Nephron progenitor cell (in vitro differentiated cells): Measurements from ENCODE around the gene YWHAG.
A peak's percentile ranks its signal among the peaks of the same experiment; 100 is the strongest.

Experiments used
- DNase-seq: peaks from one replicate; pipeline ENCODE4 v3.0.0; 2021
- H3K27ac Mint-ChIP-seq: 2 replicates; pipeline ENCODE4 v1.8.0; 2021; ENCODE audit warnings: mild to moderate bottlenecking, moderate library complexity, mixed read lengths
- H3K27me3 Mint-ChIP-seq: 2 replicates; pipeline ENCODE4 v1.8.0; 2021; ENCODE audit warnings: mild to moderate bottlenecking, low read depth, mixed read lengths; ENCODE audit not compliant: poor library complexity
- H3K36me3 Mint-ChIP-seq: 2 replicates; pipeline ENCODE4 v1.8.0; 2021; ENCODE audit warnings: low read depth, mixed read lengths
- H3K4me1 Mint-ChIP-seq: 2 replicates; pipeline ENCODE4 v1.8.0; 2021; ENCODE audit warnings: mixed read lengths
- H3K4me3 Mint-ChIP-seq: 2 replicates; pipeline ENCODE4 v1.8.0; 2021; ENCODE audit warnings: mild to moderate bottlenecking, moderate library complexity, mixed read lengths
- H3K9me3 Mint-ChIP-seq: 2 replicates; pipeline ENCODE4 v1.8.0; 2021; ENCODE audit warnings: mild to moderate bottlenecking, moderate library complexity, mixed read lengths
- TF ChIP-seq, protein P1 (sequence below): fragments of 200-600 bp; sonication (generic); IDR thresholded peaks from 2 replicates; pipeline ENCODE4 v1.5.0; 2021; ENCODE audit warnings: antibody characterized with exemption

YWHAG gene

DNA sequence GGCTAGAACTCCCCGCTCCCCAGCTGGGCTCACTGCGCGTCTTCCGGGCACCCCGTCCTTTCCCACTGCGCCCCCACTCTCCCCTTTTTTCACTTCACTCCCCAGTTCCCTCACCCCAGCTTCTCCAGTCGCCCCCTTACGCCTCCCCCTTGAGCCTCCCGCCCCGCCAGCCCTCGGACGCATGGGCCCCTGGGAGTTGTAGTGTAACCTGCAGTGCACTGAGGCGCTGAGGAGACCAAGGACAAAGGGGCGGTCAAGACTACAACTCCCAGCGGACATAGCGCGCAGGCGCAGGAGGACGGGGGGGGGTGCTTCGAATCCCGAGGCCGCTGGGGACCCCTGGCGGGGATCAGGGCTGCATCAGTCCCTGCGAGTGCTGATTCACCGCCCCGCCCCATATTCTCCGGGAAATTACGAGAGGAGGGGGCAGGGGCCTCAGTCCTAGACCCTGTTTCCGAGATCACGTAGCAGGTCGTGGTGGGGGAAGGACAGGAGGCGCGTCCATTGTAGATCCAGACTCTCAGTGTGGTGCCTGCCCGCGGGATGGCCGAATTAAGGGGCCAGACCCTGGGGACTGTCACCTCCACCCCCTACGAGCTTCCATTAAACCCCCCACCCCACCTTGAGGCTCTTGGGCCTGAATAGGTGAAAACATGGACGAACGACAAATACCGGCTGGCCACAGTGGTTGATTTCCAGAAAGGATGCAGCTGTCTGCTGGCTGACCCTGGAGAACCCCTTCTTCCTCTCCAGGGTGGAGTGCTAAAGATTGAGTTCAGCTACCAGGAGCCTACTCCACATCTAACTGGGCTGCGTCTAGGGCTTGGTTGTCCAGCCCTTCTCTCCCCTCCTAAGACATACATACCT is 553 bp upstream of the YWHAG start:
- Mint-ChIP-seq H3K27me3 (no peaks in the 10 kb centered on the region), H3K4me3 (peak overlapping the region; percentile 90), H3K4me1 (peaks cover 40% of the 10 kb centered on the region), H3K9me3 (peaks cover 17% of the 10 kb centered on the region), H3K36me3 (peaks cover 35% of the 10 kb centered on the region), H3K27ac (peak overlapping the region; percentile 98)
- peak; percentile 99 for DNase-seq
- TF ChIP-seq, protein P1, sequence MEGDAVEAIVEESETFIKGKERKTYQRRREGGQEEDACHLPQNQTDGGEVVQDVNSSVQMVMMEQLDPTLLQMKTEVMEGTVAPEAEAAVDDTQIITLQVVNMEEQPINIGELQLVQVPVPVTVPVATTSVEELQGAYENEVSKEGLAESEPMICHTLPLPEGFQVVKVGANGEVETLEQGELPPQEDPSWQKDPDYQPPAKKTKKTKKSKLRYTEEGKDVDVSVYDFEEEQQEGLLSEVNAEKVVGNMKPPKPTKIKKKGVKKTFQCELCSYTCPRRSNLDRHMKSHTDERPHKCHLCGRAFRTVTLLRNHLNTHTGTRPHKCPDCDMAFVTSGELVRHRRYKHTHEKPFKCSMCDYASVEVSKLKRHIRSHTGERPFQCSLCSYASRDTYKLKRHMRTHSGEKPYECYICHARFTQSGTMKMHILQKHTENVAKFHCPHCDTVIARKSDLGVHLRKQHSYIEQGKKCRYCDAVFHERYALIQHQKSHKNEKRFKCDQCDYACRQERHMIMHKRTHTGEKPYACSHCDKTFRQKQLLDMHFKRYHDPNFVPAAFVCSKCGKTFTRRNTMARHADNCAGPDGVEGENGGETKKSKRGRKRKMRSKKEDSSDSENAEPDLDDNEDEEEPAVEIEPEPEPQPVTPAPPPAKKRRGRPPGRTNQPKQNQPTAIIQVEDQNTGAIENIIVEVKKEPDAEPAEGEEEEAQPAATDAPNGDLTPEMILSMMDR, result peak; percentile 66

DNA sequence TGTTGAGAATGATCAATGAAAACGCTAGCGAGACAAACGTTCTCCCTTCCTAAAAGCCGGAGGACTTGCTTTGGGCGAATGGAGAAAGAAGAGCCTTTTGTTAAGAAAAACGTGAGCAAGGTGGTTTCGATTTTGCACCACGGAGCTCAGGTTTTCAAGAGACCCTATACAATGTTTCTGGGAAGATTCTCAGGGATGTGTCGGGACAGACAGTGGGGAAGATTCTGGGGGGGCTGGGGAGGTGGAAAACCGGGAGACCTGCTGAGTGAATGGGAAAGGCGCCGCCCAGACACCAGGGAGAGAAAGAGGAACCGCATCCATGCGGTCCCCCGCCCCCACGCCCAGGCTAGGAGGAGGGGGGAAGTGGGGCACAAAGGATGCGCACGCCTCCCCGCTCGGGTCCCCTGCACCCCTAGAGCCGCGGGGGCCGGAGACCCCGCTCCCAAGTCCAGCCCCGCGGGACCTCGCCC is 745 bp downstream of the YWHAG start:
- Mint-ChIP-seq H3K4me3 (peak overlapping the region; percentile 95), H3K4me1 (peaks cover 32% of the 10 kb centered on the region), H3K27ac (peak overlapping the region; percentile 64), H3K36me3 (peaks cover 48% of the 10 kb centered on the region), H3K27me3 (peaks cover 3% of the 10 kb centered on the region), H3K9me3 (peaks cover 28% of the 10 kb centered on the region)
- TF ChIP-seq, protein P1, result no peak
- no peak for DNase-seq

DNA sequence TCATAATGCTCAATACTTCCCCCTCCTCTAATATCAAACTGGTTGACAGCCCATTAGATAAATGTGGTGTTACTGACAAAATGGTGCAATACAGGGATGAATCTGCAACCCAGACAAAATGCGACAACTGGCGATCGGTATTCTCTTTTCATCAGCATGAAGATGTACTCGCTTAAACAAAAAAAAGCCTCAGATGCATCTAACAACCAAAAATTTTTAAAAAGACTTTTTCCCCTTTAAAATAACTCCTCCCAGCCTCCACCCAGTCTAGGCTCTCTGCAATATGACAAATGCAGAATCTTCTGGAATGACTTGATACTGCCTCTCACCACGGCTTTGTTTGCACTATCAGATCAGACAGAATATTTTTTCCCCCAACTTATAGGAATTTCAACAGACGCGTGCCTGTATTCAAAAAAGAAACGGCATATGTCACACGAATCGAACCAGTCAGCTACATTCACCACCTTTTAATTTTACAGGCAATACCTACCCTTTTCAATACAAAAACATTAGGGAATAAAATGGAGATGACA is 1.2 kb downstream of the YWHAG start:
- peaks cover 32% of the 10 kb centered on the region for H3K9me3 Mint-ChIP-seq
- peak overlapping the region; percentile 64 for H3K27ac Mint-ChIP-seq
- peaks cover 53% of the 10 kb centered on the region for H3K36me3 Mint-ChIP-seq
- H3K4me1 Mint-ChIP-seq, result peaks cover 32% of the 10 kb centered on the region
- TF ChIP-seq, protein P1, result no peak
- peak overlapping the region; percentile 95 for H3K4me3 Mint-ChIP-seq
- DNase-seq, result no peak
- H3K27me3 Mint-ChIP-seq, result peaks cover 3% of the 10 kb centered on the region

DNA sequence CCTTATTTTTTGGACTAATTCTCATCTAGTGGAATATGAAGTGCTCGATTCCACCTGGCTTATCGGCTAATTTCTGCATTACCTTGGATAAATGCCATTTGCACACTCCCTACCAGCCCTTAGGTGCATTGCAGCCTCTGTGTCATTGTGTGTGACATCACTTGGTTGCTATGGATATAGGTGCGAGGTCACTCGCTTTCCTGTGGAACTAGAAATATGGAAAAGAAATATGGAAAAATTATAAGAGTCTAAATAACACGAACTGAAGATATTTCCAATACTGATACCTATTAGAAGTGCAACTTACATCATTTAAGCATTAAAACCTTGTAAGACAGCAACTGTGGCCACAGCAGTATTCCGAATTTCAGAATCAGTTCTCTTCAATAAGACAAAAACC is 2.0 kb downstream of the YWHAG start:
- no peak overlapping the region for H3K27ac Mint-ChIP-seq
- H3K27me3 Mint-ChIP-seq, result peaks cover 3% of the 10 kb centered on the region
- TF ChIP-seq, protein P1, result no peak
- peaks cover 60% of the 10 kb centered on the region for H3K36me3 Mint-ChIP-seq
- H3K9me3 Mint-ChIP-seq, result peaks cover 39% of the 10 kb centered on the region
- no peak for DNase-seq
- H3K4me1 Mint-ChIP-seq, result peaks cover 32% of the 10 kb centered on the region
- H3K4me3 Mint-ChIP-seq, result peak overlapping the region; percentile 95

DNA sequence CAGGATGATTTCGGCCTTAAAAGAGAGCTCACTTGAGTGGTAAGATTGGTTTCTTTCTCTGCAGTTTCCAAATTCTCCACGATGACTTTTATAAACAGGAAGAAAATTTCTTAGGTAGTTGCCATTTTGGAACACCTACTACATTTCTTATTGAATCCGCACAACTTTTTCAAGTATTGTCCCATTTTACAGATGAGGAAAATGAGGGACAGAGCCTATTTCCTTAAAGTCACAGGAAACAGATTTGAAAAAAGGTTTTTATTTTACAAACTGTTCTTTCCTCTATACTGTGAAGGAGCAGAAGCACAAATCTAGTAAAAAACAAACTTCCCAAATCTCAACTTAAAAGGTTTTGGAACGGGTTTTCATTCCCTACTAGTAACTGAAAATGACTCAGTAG is 2.7 kb downstream of the YWHAG start:
- peaks cover 68% of the 10 kb centered on the region for H3K36me3 Mint-ChIP-seq
- no peak overlapping the region for H3K27ac Mint-ChIP-seq
- peak overlapping the region; percentile 95 for H3K4me3 Mint-ChIP-seq
- peaks cover 3% of the 10 kb centered on the region for H3K27me3 Mint-ChIP-seq
- H3K9me3 Mint-ChIP-seq, result peaks cover 46% of the 10 kb centered on the region
- TF ChIP-seq, protein P1, result no peak
- H3K4me1 Mint-ChIP-seq, result peaks cover 32% of the 10 kb centered on the region
- DNase-seq, result no peak
